ACC112 (cell line): ENCODE data around the gene DACH1.
"Not testable (repeated sequence)": the region's sequence is repeated elsewhere in the genome, so short reads cannot be mapped to it uniquely, and the experiment has no call there.

Source experiments
- H2AFZ ChIP-seq: fragments of 200-600 bp; sonication (generic); one replicate; pipeline ENCODE4 v1.6.0; 2017; ENCODE audit warnings: antibody characterized with exemption, low read length; ENCODE audit not compliant: unreplicated experiment
- H3K27ac ChIP-seq: fragments of 200-600 bp; sonication (generic); 2 replicates; pipeline ENCODE4 v1.5.1; 2014; ENCODE audit warnings: low read depth, mild to moderate bottlenecking, antibody characterized with exemption, low read length, moderate library complexity
- H3K27me3 ChIP-seq: fragments of 200-600 bp; sonication (generic); 2 replicates; pipeline ENCODE4 v1.6.1; 2014; ENCODE audit warnings: mild to moderate bottlenecking, antibody characterized with exemption, low read length, moderate library complexity, mixed read lengths; ENCODE audit not compliant: insufficient read depth
- H3K36me3 ChIP-seq: fragments of 200-600 bp; sonication (generic); 2 replicates; pipeline ENCODE4 v1.6.1; 2016; ENCODE audit warnings: mild to moderate bottlenecking, antibody characterized with exemption, low read length, moderate library complexity, mixed read lengths; ENCODE audit not compliant: insufficient read depth
- H3K4me1 ChIP-seq: fragments of 200-600 bp; sonication (generic); one replicate; pipeline ENCODE4 v1.6.1; 2016; ENCODE audit warnings: low read length, mixed read lengths; ENCODE audit not compliant: insufficient read depth, unreplicated experiment, control insufficient read depth
- H3K4me3 ChIP-seq: fragments of 200-600 bp; sonication (generic); 2 replicates; pipeline ENCODE4 v1.5.1; 2014; ENCODE audit warnings: mild to moderate bottlenecking, low read depth, low read length
- H3K79me2 ChIP-seq: fragments of 200-600 bp; sonication (generic); one replicate; pipeline ENCODE4 v1.6.0; 2016; ENCODE audit warnings: low read length; ENCODE audit not compliant: control insufficient read depth, unreplicated experiment, insufficient read depth

The DACH1 gene

GRCh38 chr13:71854401-71854800, 12.6 kb downstream of the DACH1 start:
- Histone ChIP-seq H3K27me3 (no peaks in the 10 kb centered on the region), H3K79me2 (no peaks in the 10 kb centered on the region), H3K27ac (no peak overlapping the region), H3K4me3 (no peak overlapping the region), H2AFZ (no peak overlapping the region), H3K4me1 (no peaks in the 10 kb centered on the region), H3K36me3 (no peaks in the 10 kb centered on the region)

- Histone ChIP-seq H3K4me1 (no peaks in the 10 kb centered on the region), H3K27ac (no peak overlapping the region), H3K27me3 (no peaks in the 10 kb centered on the region), H3K4me3 (no peak overlapping the region), H3K79me2 (no peaks in the 10 kb centered on the region), H2AFZ (no peak overlapping the region), H3K36me3 (no peaks in the 10 kb centered on the region)
Measured at GRCh38 chr13:71853725-71854124, 13.3 kb downstream of the DACH1 start.

GRCh38 chr13:71852736-71853135, 14.3 kb downstream of the DACH1 start:
- no peak overlapping the region for H2AFZ ChIP-seq

DNA sequence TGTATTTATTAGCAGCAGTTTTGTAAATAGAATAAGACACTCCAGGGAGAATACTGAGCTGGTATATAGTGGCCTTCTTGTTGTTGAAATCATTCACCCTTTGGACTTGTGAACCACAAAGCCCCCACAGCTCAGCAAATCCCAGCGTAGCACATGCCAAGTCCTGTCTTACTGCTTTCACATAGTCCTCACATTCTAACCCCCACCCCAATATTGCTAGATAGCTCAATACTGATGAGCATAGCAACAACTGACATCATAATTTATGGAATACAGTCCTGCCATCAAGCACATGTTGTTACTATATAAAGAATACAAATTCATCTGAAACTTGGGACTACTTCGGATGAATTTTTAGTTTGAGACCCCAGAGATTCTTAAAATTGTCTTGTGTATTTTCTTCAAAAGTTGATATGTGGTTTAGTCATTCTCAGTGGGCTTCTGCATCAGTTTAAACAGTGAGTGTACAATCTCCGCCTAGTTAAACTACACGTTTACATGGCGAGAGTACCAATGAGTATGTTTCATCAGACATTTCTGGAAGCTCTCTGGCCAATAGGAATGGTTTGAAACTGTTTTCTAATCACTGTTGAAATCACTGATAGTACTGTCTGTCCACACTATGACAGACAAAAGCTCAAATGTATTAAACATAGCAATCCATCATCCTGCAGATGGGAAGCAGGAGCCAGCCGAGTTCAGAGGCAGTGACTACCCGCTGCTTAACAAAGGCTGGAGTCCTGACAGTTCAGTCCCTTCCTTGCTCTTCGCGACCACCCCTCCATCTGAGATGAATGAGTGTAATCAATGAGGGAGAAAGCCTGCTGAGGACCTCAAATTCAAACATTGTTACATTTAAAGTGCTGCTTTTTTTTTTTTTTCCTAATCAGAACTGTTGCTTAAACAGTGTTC, 15.2 kb downstream of the DACH1 start:
- Histone ChIP-seq H3K27me3 (no peaks in the 10 kb centered on the region), H3K27ac (no peak overlapping the region), H3K4me1 (no peaks in the 10 kb centered on the region), H2AFZ (no peak overlapping the region), H3K36me3 (no peaks in the 10 kb centered on the region), H3K4me3 (no peak overlapping the region), H3K79me2 (no peaks in the 10 kb centered on the region)

More at GRCh38 chr13:71852736-71853135, 14.3 kb downstream of the DACH1 start:
- Histone ChIP-seq H3K4me3 (no peak overlapping the region), H3K27me3 (no peaks in the 10 kb centered on the region), H3K4me1 (no peaks in the 10 kb centered on the region), H3K36me3 (no peaks in the 10 kb centered on the region), H3K27ac (no peak overlapping the region), H3K79me2 (no peaks in the 10 kb centered on the region)

DNA sequence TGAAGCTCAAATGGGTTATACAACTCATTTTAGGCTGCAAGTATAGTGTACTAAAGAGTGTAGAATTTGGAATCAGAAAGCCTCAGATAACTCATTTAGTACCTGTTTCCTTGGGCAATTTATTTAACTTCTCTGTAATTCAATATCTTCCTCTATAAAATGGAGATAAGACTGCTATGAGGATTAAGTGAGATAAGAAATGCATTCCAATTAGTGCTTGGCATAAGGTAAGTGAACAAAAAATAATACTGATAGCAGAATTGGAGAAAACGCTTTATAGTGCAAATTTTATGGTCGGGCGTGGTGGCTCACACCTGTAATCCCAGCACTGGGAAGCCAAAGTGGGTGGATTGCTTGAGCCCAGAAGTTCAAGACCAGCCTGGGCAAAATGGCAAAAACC, 25.0 kb downstream of the DACH1 start:
- Histone ChIP-seq H3K36me3 (no peaks in the 10 kb centered on the region), H3K4me1 (no peaks in the 10 kb centered on the region), H3K4me3 (no peak overlapping the region), H2AFZ (no peak overlapping the region), H3K27ac (no peak overlapping the region), H3K27me3 (no peaks in the 10 kb centered on the region), H3K79me2 (no peaks in the 10 kb centered on the region)

DNA sequence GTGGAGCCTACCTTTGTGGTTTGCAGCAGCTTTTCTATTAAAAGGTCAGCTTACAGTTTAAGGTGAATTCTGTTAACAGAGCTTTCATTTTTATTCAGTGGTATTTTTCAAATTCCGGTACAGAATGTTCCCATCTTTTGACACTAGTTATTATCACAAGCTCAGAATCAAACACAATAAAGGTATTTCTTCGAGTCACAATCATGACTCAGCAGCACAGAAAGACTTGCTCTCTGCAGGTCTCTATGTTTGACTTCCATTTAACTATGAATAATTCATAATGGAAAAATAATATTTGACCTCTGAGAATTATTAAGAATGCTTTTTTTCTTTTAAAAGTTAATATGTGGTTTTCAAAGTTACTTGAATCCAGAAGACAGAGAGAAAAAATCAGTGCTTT, 28.2 kb downstream of the DACH1 start:
- no peaks in the 10 kb centered on the region for H3K4me1 ChIP-seq
- H3K36me3 ChIP-seq, result no peaks in the 10 kb centered on the region
- no peaks in the 10 kb centered on the region for H3K27me3 ChIP-seq
- H3K4me3 ChIP-seq, result no peak overlapping the region
- H3K27ac ChIP-seq, result no peak overlapping the region
- no peaks in the 10 kb centered on the region for H3K79me2 ChIP-seq
- H2AFZ ChIP-seq, result no peak overlapping the region

DNA sequence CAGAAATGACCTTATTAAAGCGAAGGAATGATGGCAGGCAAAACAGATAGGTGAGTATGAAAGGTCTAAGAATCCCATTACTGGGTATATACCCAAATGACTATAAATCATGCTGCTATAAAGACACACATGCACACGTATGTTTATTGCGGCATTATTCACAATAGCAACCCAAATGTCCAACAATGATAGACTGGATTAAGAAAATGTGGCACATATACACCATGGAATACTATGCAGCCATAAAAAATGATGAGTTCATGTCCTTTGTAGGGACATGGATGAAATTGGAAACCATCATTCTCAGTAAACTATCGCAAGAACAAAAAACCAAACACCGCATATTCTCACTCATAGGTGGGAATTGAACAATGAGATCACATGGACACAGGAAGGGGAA, 29.4 kb downstream of the DACH1 start:
- H3K36me3 ChIP-seq, H2AFZ ChIP-seq, H3K4me3 ChIP-seq, H3K27ac ChIP-seq, H3K27me3 ChIP-seq, H3K79me2 ChIP-seq, H3K4me1 ChIP-seq: not testable (repeated sequence)

DNA sequence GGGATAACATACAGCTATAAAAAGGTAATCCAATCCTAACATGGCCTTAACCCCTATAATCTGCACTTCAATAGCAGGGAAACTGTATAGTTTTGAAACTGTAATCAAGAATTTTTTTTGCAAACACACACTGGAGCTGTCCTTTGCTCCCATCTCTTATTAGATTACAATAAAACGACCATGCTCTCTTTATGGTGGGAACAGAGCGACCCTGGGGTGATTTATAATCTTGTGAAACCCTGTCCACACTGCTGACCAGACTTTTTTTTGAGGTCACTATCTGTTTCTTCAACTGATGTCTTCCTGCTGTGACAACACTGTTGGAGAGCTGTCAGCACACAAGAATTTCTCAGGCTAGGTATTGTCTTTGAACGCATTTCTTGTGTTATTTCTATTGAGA, 35.3 kb downstream of the DACH1 start:
- no peak overlapping the region for H3K27ac ChIP-seq
- no peaks in the 10 kb centered on the region for H3K27me3 ChIP-seq
- H3K4me3 ChIP-seq, result no peak overlapping the region
- H3K79me2 ChIP-seq, result no peaks in the 10 kb centered on the region
- no peak overlapping the region for H2AFZ ChIP-seq
- H3K4me1 ChIP-seq, result no peaks in the 10 kb centered on the region
- no peaks in the 10 kb centered on the region for H3K36me3 ChIP-seq

GRCh38 chr13:71830736-71831135, 36.3 kb downstream of the DACH1 start:
- no peak overlapping the region for H3K27ac ChIP-seq
- no peaks in the 10 kb centered on the region for H3K27me3 ChIP-seq
- no peaks in the 10 kb centered on the region for H3K4me1 ChIP-seq
- no peaks in the 10 kb centered on the region for H3K36me3 ChIP-seq
- H3K4me3 ChIP-seq, result no peak overlapping the region
- H2AFZ ChIP-seq, result no peak overlapping the region
- H3K79me2 ChIP-seq, result no peaks in the 10 kb centered on the region

DNA sequence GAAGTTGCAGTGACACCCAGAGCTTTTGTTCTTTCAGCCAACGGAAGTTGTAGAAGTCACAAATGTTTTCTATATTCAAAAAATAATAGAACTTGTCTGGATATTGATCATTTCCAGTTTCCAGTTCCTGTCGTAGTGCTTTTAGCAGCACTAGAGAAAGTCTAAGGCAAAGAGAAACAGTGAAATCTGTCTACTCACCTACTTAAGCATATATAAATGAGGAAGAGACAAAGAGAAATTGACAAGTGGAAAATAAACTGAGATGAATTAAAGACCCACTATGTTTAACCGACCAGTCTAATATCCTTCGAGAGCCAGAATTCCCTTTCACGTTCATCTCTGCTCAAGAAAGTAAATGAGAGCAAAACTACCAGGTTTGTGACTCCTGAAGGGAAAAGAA, 36.7 kb downstream of the DACH1 start:
- H2AFZ ChIP-seq, result no peak overlapping the region
- H3K36me3 ChIP-seq, result no peaks in the 10 kb centered on the region
- no peaks in the 10 kb centered on the region for H3K4me1 ChIP-seq
- H3K27me3 ChIP-seq, result no peaks in the 10 kb centered on the region
- H3K27ac ChIP-seq, result no peak overlapping the region
- H3K79me2 ChIP-seq, result no peaks in the 10 kb centered on the region
- H3K4me3 ChIP-seq, result no peak overlapping the region

DNA sequence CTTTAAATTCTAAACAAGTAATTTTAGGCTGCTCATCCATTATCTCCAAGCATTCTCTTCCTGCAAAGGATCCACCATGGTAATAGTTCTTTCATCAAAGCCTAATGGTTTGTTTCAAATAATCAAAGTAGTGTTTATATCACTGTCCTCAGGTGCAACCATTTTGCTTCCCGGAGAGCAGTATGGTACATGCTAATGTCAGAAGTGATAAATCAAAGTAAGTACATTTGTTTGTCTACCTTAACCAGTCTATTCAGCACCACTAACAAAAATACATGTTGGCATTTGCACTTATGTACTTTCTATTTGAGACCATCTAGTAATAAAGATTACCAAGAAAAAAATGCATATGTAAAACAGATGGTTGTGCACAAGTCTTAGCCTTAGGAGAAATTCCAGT, 37.5 kb downstream of the DACH1 start:
- Histone ChIP-seq H2AFZ (no peak overlapping the region), H3K27me3 (no peaks in the 10 kb centered on the region), H3K4me3 (no peak overlapping the region), H3K36me3 (no peaks in the 10 kb centered on the region), H3K79me2 (no peaks in the 10 kb centered on the region), H3K27ac (no peak overlapping the region), H3K4me1 (no peaks in the 10 kb centered on the region)
